GM23248 (cell line): Measurements from ENCODE around the gene MRM2. TPM values are rescaled to one million over a fixed set of nuclear protein-coding genes. Genes with fewer than 3 reads are reported as not detected.

Source experiments
- DNase-seq: peaks from one replicate; pipeline ENCODE4 v3.0.0-alpha.2; 2015
- H2AFZ ChIP-seq: fragments of 200-600 bp; sonication (generic); 2 replicates; pipeline ENCODE4 v1.6.1; 2016; ENCODE audit warnings: antibody characterized with exemption
- H3F3A ChIP-seq: fragments of 200-600 bp; sonication (generic); 2 replicates; pipeline ENCODE4 v1.6.1; 2016; ENCODE audit warnings: mild to moderate bottlenecking, antibody characterized with exemption, mixed run types; ENCODE audit not compliant: insufficient read depth
- H3K27ac ChIP-seq: fragments of 200-600 bp; sonication (generic); 2 replicates; pipeline ENCODE4 v1.5.1; 2016; ENCODE audit warnings: mild to moderate bottlenecking
- H3K27me3 ChIP-seq: fragments of 200-600 bp; sonication (generic); replicated peaks from 2 replicates; pipeline ENCODE4 v1.6.1; 2016; ENCODE audit warnings: mild to moderate bottlenecking; ENCODE audit not compliant: insufficient read depth
- H3K36me3 ChIP-seq: fragments of 200-600 bp; sonication (generic); 2 replicates; pipeline ENCODE4 v1.6.1; 2016; ENCODE audit warnings: low read depth, mild to moderate bottlenecking
- H3K4me1 ChIP-seq: fragments of 200-600 bp; sonication (generic); 2 replicates; pipeline ENCODE4 v1.6.1; 2016; ENCODE audit warnings: mild to moderate bottlenecking; ENCODE audit not compliant: insufficient read depth
- H3K4me2 ChIP-seq: fragments of 200-600 bp; sonication (generic); one replicate; pipeline ENCODE4 v1.6.1; 2016; ENCODE audit warnings: mild to moderate bottlenecking; ENCODE audit not compliant: unreplicated experiment
- H3K4me3 ChIP-seq: fragments of 200-600 bp; sonication (generic); 2 replicates; pipeline ENCODE4 v1.5.1; 2016; ENCODE audit warnings: mild to moderate bottlenecking
- H3K79me2 ChIP-seq: fragments of 200-600 bp; sonication (generic); 2 replicates; pipeline ENCODE4 v1.6.1; 2016; ENCODE audit warnings: mild to moderate bottlenecking; ENCODE audit not compliant: insufficient read depth
- H3K9ac ChIP-seq: fragments of 200-600 bp; sonication (generic); 2 replicates; pipeline ENCODE4 v1.6.1; 2016; ENCODE audit warnings: mild to moderate bottlenecking
- H3K9me2 ChIP-seq: fragments of 200-600 bp; sonication (generic); 2 replicates; pipeline ENCODE4 v1.6.1; 2016; ENCODE audit warnings: mixed run types, mild to moderate bottlenecking, moderate library complexity; ENCODE audit not compliant: insufficient read depth
- H3K9me3 ChIP-seq: fragments of 200-600 bp; sonication (generic); one replicate; pipeline ENCODE4 v1.6.1; 2017; ENCODE audit warnings: low read depth
- H4K20me1 ChIP-seq: fragments of 200-600 bp; sonication (generic); 2 replicates; pipeline ENCODE4 v1.6.0; 2016; ENCODE audit not compliant: insufficient read depth
- EZH2 ChIP-seq: fragments of 200-600 bp; sonication (generic); IDR thresholded peaks from 2 replicates; pipeline ENCODE4 v1.6.1; 2018; ENCODE audit warnings: antibody characterized with exemption, mild to moderate bottlenecking; ENCODE audit not compliant: insufficient read depth, poor library complexity, severe bottlenecking
- EZH2phosphoT487 ChIP-seq: fragments of 200-600 bp; sonication (generic); IDR thresholded peaks from 2 replicates; pipeline ENCODE4 v1.6.1; 2018; ENCODE audit warnings: antibody characterized with exemption, moderate library complexity, mild to moderate bottlenecking, low read depth; ENCODE audit not compliant: insufficient read depth
- WGBS, 2 experiments: methylation state at CpG; one replicate each; pipeline ENCODE4 v1.1.6; 2015 to 2017; ENCODE audit warnings: low lambda C conversion rate in 2 of 2, low coverage in 1 of 2; ENCODE audit errors: missing lambda C conversion rate in 2 of 2; 5-methylcytosine and 5-hydroxymethylcytosine counted together
- in situ Hi-C: fragments of 300-500 bp; cut with MboI; formaldehyde crosslinking; loops from 2 replicates; pipeline ENCODE4 v1.15.0; 2020
- polyA plus RNA-seq: library from polyadenylated mRNA; unstranded; fragments of >200 nt; fragmentation: Nextera tagmentation; extraction: Ambion mirVana; gene quantifications from 2 replicates; pipeline ENCODE4 v1.2.1, GENCODE V29; 2016
- total RNA-seq: library from RNA; depleted of rRNA; stranded (reverse); fragments of >200 nt; shearing (Covaris generic); gene quantifications from 2 replicates; pipeline ENCODE4 v1.2.3, GENCODE V29; 2014

MRM2 gene
- total and polyA plus RNA-seq, 2 experiments from 2014 or later, result 20.8 to 42.2 TPM

- Histone ChIP-seq H3K27ac (no peak overlapping the region), H3F3A (no peaks in the 10 kb centered on the region), H3K4me1 (no peaks in the 10 kb centered on the region), H3K9me3 (no peaks in the 10 kb centered on the region), H4K20me1 (no peaks in the 10 kb centered on the region), H3K4me3 (no peak overlapping the region), H3K36me3 (no peaks in the 10 kb centered on the region; the same call in 1 of the 2 replicates), H3K4me2 (no peak overlapping the region), H3K9ac (no peak overlapping the region), H2AFZ (no peak overlapping the region), H3K9me2 (no peaks in the 10 kb centered on the region), H3K27me3 (no peaks in the 10 kb centered on the region), H3K79me2 (no peaks in the 10 kb centered on the region)
- 78 to 84% methylated on average over 18 to 19 of the region's 19 CpGs for WGBS, 2 experiments
- DNase-seq, result peak; percentile 21
- in situ Hi-C loops, result loop anchor here (10.0 kb wide), 1 partner anchor 633 kb away; no protein-coding TSS in a partner anchor
- no peak for TF ChIP-seq EZH2phosphoT487
- TF ChIP-seq EZH2, result no peak
These were observed 24.1 kb downstream of the MRM2 start for GRCh38 chr7:2217716-2218443.

- Histone ChIP-seq H4K20me1 (no peaks in the 10 kb centered on the region), H2AFZ (no peak overlapping the region), H3K9me3 (no peaks in the 10 kb centered on the region), H3K36me3 (no peaks in the 10 kb centered on the region; the same call in 1 of the 2 replicates), H3K4me1 (no peaks in the 10 kb centered on the region), H3F3A (no peaks in the 10 kb centered on the region), H3K27me3 (no peaks in the 10 kb centered on the region), H3K9ac (no peak overlapping the region), H3K9me2 (no peaks in the 10 kb centered on the region), H3K79me2 (no peaks in the 10 kb centered on the region), H3K27ac (no peak overlapping the region), H3K4me2 (no peak overlapping the region), H3K4me3 (no peak overlapping the region)
- DNase-seq, result no peak
- WGBS, 2 experiments, result 76 to 91% methylated on average over 9 to 10 of the region's 10 CpGs
- in situ Hi-C loops, result loop anchor here (10.0 kb wide), 1 partner anchor 632 kb away; no protein-coding TSS in a partner anchor
- TF ChIP-seq EZH2phosphoT487 (no peak), EZH2 (no peak)
These were observed 24.8 kb downstream of the MRM2 start for GRCh38 chr7:2217206-2217605.

- in situ Hi-C loops, result loop anchor here (10.0 kb wide), 1 partner anchor 631 kb away; no protein-coding TSS in a partner anchor
- no peaks in the 10 kb centered on the region; the same call in 1 of the 2 replicates for H3K36me3 ChIP-seq
- no peaks in the 10 kb centered on the region for H3K4me1 ChIP-seq
These were observed 26.2 kb downstream of the MRM2 start for GRCh38 chr7:2215851-2216250.

GRCh38 chr7:2214636-2215035 lies 27.4 kb downstream of the MRM2 start:
- Histone ChIP-seq H3K4me3 (no peak overlapping the region), H3K9ac (no peak overlapping the region), H2AFZ (no peak overlapping the region), H3K9me2 (no peaks in the 10 kb centered on the region), H4K20me1 (no peaks in the 10 kb centered on the region), H3K4me1 (no peaks in the 10 kb centered on the region), H3K79me2 (no peaks in the 10 kb centered on the region), H3K27ac (no peak overlapping the region), H3K9me3 (no peaks in the 10 kb centered on the region), H3K36me3 (no peaks in the 10 kb centered on the region; the same call in 1 of the 2 replicates), H3K4me2 (no peak overlapping the region), H3K27me3 (no peaks in the 10 kb centered on the region), H3F3A (no peaks in the 10 kb centered on the region)
- DNase-seq, result peak; percentile 11
- 89 to 93% methylated on average over 9 of the region's 9 CpGs for WGBS, 2 experiments
- in situ Hi-C loops, result loop anchor here (10.0 kb wide), 1 partner anchor 630 kb away; no protein-coding TSS in a partner anchor
- TF ChIP-seq EZH2phosphoT487, result no peak
- TF ChIP-seq EZH2, result no peak

More at GRCh38 chr7:2215851-2216250, 26.2 kb downstream of the MRM2 start:
- no peaks in the 10 kb centered on the region for H3F3A ChIP-seq
- no peak for DNase-seq
- H3K9me3 ChIP-seq, result no peaks in the 10 kb centered on the region
- H3K4me3 ChIP-seq, result no peak overlapping the region
- no peak overlapping the region for H3K9ac ChIP-seq
- TF ChIP-seq EZH2 (no peak), EZH2phosphoT487 (no peak)
- WGBS, 2 experiments, result 85 to 89% methylated on average over 17 of the region's 17 CpGs
- H3K4me2 ChIP-seq, result no peak overlapping the region
- no peaks in the 10 kb centered on the region for H4K20me1 ChIP-seq
- H2AFZ ChIP-seq, result no peak overlapping the region
- no peaks in the 10 kb centered on the region for H3K9me2 ChIP-seq
- no peaks in the 10 kb centered on the region for H3K79me2 ChIP-seq
- H3K27ac ChIP-seq, result no peak overlapping the region
- H3K27me3 ChIP-seq, result no peaks in the 10 kb centered on the region
